NCI-H1048 (cell line): ENCODE data around the gene AMN.

Experiments used
- DNase-seq: peaks from one replicate; lab custom pipeline; 2025; lab: John Stamatoyannopoulos, UW

AMN gene

GRCh38 chr14:102927878-102928411, 5.5 kb downstream of the AMN start:
- DNase-seq = no peak

DNA sequence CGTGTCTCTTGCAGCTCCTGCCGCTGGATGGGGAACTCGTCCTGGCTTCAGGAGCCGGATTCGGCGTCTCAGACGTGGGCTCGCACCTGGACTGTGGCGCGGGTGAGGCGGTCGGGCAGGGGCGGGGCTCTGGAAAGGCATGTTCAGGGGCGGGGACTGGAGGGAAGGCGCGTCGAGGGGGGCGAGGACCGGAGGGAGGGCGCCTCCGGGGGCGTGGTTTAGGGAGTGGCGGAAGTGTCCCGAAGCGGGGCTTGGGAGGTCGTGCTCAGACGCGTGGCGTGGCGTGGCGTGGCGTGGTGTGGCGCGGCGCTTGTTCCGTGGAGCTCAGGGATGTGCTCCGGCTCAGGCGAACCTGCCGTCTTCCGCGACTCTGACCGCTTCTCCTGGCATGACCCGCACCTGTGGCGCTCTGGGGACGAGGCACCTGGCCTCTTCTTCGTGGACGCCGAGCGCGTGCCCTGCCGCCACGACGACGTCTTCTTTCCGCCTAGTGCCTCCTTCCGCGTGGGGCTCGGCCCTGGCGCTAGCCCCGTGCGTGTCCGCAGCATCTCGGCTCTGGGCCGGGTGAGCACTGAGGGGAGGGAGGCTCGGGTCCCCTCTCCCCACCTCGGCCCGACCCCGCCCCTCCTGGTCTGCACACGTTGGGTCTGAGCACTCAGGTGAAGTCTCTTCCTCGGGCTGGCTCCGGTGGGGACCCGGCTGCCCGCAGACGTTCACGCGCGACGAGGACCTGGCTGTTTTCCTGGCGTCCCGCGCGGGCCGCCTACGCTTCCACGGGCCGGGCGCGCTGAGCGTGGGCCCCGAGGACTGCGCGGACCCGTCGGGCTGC, 6.2 kb downstream of the AMN start:
- DNase-seq = peak; percentile 72

GRCh38 chr14:102929241-102930137, 7.0 kb downstream of the AMN start:
- no peak for DNase-seq

DNA sequence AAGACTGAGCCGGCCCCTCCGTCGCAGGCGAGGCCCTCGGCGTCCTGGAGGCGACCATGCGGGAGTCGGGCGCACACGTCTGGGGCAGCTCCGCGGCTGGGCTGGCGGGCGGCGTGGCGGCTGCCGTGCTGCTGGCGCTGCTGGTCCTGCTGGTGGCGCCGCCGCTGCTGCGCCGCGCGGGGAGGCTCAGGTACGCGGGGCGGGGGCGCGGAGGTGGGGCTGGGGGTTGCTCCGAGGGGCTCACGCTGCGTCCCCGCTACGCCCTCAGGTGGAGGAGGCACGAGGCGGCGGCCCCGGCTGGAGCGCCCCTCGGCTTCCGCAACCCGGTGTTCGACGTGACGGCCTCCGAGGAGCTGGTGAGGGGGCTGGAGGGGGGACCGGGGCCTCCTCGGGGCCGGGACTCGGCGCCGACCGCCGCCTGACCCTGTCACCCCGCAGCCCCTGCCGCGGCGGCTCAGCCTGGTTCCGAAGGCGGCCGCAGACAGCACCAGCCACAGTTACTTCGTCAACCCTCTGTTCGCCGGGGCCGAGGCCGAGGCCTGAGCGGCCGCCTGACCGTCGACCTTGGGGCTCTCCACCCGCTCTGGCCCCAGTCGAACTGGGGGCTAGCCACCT, 7.8 kb downstream of the AMN start:
- DNase-seq = no peak

DNA sequence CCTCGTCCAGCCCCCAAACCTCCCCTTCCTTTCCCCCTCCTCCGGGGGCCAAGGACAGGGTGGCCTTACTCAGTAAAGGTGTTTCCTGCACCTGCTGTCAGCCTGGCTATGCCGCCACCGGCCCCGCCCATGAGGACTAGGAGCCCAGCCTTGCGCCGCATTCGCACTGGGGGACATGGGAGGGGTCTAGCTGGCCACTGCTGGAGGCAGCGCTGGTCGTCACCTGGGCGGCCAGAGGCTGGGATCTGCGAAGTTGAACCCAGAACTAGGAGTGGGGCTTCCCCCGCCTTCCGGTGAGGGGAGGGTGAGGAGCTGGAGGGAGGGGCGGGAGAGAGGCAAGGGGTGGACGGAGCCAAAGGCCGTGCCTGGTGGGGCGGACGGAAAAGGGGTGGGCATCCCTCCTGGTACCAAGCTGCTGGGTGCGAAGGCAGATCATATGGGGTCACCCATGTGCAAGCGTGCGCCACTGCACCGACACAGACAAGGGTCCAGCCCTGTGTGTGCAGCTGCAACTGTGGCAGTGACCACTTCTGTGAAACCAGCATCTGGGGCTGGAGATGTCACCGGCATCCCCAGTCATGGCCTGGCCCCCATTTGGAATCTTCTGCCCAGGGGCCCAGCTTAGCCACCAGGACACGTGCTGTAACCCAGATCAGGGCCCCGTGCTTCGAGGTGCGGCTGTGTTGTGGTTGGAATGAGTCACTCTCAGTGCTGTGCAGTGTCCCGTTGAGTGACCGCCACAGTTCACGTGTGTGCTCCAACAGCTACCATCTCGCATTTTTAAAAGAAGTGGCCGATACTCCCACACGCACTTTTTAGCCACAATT, 8.5 kb downstream of the AMN start:
- no peak for DNase-seq

- no peak for DNase-seq
These were observed 9.3 kb downstream of the AMN start for GRCh38 chr14:102931580-102932285.

GRCh38 chr14:102932484-102933248, 10.2 kb downstream of the AMN start:
- DNase-seq = no peak

GRCh38 chr14:102933618-102934231, 11.3 kb downstream of the AMN start:
- DNase-seq = no peak

- no peak for DNase-seq
These were observed 13.3 kb downstream of the AMN start for GRCh38 chr14:102935756-102936155.

- DNase-seq = no peak
These were observed 15.1 kb downstream of the AMN start for GRCh38 chr14:102937331-102938175.

DNA sequence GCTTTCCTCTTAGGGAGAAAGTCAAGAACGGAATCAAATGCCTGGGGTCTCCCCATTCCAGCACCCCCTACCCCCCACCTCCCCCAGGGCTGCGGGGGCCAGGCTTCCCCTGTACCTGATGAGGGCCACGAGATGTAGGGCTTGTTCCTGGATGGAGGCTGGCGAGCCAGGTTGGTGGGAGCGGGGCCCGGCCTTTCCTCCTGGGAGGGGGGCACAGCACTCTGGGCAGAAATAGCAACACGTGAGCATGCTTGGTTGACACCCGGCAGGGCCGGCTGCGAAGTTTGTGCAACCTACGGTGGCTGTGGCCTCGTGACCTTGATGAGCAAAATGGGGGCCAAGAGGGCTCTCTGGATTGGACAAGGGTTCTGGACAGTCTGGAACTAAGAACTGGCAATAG, 15.7 kb downstream of the AMN start:
- DNase-seq = no peak

GRCh38 chr14:102939329-102939728, 16.9 kb downstream of the AMN start:
- no peak for DNase-seq

GRCh38 chr14:102939820-102940561, 17.5 kb downstream of the AMN start:
- no peak for DNase-seq

- no peak for DNase-seq
These were observed 18.4 kb downstream of the AMN start for GRCh38 chr14:102940729-102941362.

DNA sequence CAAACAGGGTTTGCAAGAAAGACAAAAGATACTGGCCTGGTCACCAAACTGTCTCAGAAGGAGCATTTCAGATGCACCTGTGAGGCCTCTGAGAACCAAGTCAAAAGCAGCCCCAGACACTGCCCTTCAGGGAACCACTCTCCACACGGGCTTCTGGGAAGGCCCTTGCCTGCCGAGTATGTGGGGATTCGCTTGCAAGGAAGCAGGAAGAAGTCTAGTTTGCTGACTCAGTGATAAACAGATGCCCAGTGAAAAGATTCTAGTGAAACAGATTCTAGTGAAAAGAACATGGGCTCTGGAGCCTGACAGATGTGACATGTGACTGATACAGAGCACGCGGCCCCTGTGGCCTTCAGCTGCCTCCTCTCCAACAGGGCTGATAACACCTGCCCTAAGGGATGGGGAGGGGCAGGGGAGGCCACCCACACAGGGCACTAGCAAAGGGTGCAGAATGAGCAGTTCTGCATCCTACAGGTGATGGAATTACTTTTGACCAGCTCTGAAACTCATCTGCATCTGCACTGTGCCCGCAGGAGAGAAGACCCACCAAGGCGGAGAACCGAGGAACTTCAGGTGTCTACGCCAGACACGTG, 19.1 kb downstream of the AMN start:
- no peak for DNase-seq

- no peak for DNase-seq
These were observed 19.6 kb downstream of the AMN start for GRCh38 chr14:102942069-102942468.

DNA sequence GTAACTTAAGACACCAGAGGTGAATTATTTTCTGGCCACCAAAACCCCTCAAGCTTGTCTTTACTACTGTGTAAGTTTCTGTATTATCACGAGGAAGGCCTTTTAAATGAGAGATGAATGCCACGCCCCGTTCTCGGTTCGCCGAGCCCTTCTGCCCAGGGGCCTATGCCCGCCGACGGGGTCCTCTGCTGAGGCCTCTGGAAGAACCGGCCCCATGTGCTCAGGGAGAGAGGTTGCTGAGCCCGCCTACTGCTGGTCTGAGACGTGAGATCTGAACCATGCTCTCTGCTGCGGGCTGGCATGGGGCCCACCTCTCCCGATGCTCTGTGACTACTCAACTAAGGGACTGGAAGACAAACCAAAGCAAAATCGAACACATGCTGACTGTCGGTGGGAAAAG, 21.0 kb downstream of the AMN start:
- no peak for DNase-seq
